ENCODE results near the gene ANKRD52. TPM values are rescaled to one million over a fixed set of nuclear protein-coding genes. Genes with fewer than 3 reads are reported as not detected.

ANKRD52 gene
- total RNA-seq, 1 donor from 2014 or later, result 9.1 TPM

GRCh38 chr12:56193025-56193578, 65.1 kb downstream of the ANKRD52 start:
- no peaks in the 10 kb centered on the region for H3K36me3 ChIP-seq
- H3K4me1 Mint-ChIP-seq, result peaks cover 14% of the 10 kb centered on the region
- H3K79me2 ChIP-seq (ENCODE audit: low read depth), result peaks cover 9% of the 10 kb centered on the region
- peak overlapping the region; percentile 98 for H2AFZ ChIP-seq (replicated peaks)
- no peak overlapping the region for H3K4me3 ChIP-seq
- no peaks in the 10 kb centered on the region for H3K9me3 ChIP-seq (ENCODE audit: low read depth)
- peaks cover 20% of the 10 kb centered on the region for H3K27me3 Mint-ChIP-seq (ENCODE audit: insufficient read depth, low read depth)
- no peaks in the 10 kb centered on the region for H3K27me3 ChIP-seq
- TF ChIP-seq EZH2phosphoT487 (IDR thresholded peaks at IDR 0.05), result no peak
- peak; percentile 91 for TF ChIP-seq CTCF (IDR thresholded peaks at IDR 0.05)
- H3K9me3 Mint-ChIP-seq, result peaks cover 9% of the 10 kb centered on the region
- H3K27ac Mint-ChIP-seq, result peak overlapping the region; percentile 57
- H3K4me3 Mint-ChIP-seq, result peak overlapping the region; percentile 5
- H3K36me3 Mint-ChIP-seq, result no peaks in the 10 kb centered on the region
- peaks cover 2% of the 10 kb centered on the region for H3K4me1 ChIP-seq
- peak; percentile 91 for DNase-seq (ENCODE audit: low spot score)
- H3F3A ChIP-seq (ENCODE audit: low read depth), result peaks cover 40% of the 10 kb centered on the region
- no peak overlapping the region for H3K9ac ChIP-seq
- H4K20me1 ChIP-seq (ENCODE audit: low read depth), result peaks cover 4% of the 10 kb centered on the region
- H3K4me2 ChIP-seq, result no peak overlapping the region
- no peak overlapping the region for H3K27ac ChIP-seq

DNA sequence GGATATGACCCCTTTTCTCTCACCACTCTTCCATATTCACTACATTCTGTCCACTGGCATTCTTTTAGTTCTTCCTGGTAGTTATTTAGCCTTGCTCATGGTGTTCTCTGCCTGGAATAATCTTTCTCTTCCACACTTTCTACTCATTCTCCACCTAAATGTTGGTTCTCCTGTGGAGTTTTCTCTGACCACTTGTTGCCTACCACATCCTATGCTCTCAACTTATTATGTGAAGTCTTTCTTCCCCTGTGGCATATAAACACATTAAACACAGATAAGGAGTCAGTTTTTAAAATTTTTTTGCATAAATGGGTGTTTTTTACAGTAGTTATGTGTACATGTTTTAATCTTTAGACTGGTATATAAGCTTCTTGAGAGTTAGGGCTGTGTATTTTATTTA, 65.6 kb downstream of the ANKRD52 start:
- peaks cover 20% of the 10 kb centered on the region for H3K4me1 Mint-ChIP-seq
- H3K4me3 ChIP-seq, result no peak overlapping the region
- H2AFZ ChIP-seq (replicated peaks), result peak overlapping the region; percentile 98
- no peak overlapping the region for H3K27ac ChIP-seq
- peaks cover 22% of the 10 kb centered on the region for H3K27me3 Mint-ChIP-seq (ENCODE audit: insufficient read depth, low read depth)
- peaks cover 7% of the 10 kb centered on the region for H3K4me1 ChIP-seq
- H3F3A ChIP-seq (ENCODE audit: low read depth), result peaks cover 45% of the 10 kb centered on the region
- H3K27ac Mint-ChIP-seq, result no peak overlapping the region
- H3K36me3 Mint-ChIP-seq, result peaks cover 2% of the 10 kb centered on the region
- H3K4me3 Mint-ChIP-seq, result no peak overlapping the region
- no peaks in the 10 kb centered on the region for H3K9me3 ChIP-seq (ENCODE audit: low read depth)
- H3K79me2 ChIP-seq (ENCODE audit: low read depth), result peaks cover 14% of the 10 kb centered on the region
- no peak for DNase-seq (ENCODE audit: low spot score)
- no peak overlapping the region for H3K9ac ChIP-seq
- H3K36me3 ChIP-seq, result no peaks in the 10 kb centered on the region
- H3K4me2 ChIP-seq, result no peak overlapping the region
- TF ChIP-seq EZH2phosphoT487 (IDR thresholded peaks at IDR 0.05) (no peak), EZH2 (IDR thresholded peaks at IDR 0.05) (no peak), CTCF (IDR thresholded peaks at IDR 0.05) (no peak)
- peaks cover 9% of the 10 kb centered on the region for H3K9me3 Mint-ChIP-seq
- peaks cover 9% of the 10 kb centered on the region for H4K20me1 ChIP-seq (ENCODE audit: low read depth)
- no peaks in the 10 kb centered on the region for H3K27me3 ChIP-seq

GRCh38 chr12:56190695-56191155, 67.5 kb downstream of the ANKRD52 start:
- H3K27me3 ChIP-seq, result no peaks in the 10 kb centered on the region
- peaks cover 9% of the 10 kb centered on the region for H3K36me3 ChIP-seq
- H3K4me1 Mint-ChIP-seq, result peaks cover 26% of the 10 kb centered on the region
- peaks cover 10% of the 10 kb centered on the region for H3K4me1 ChIP-seq
- H4K20me1 ChIP-seq (ENCODE audit: low read depth), result peaks cover 20% of the 10 kb centered on the region
- peak; percentile 24 for DNase-seq (ENCODE audit: low spot score)
- TF ChIP-seq EZH2phosphoT487 (IDR thresholded peaks at IDR 0.05) (no peak), CTCF (IDR thresholded peaks at IDR 0.05) (no peak), EZH2 (IDR thresholded peaks at IDR 0.05) (no peak)
- no peaks in the 10 kb centered on the region for H3K9me3 ChIP-seq (ENCODE audit: low read depth)
- H3K27ac ChIP-seq, result no peak overlapping the region
- H3K4me2 ChIP-seq, result peak overlapping the region; percentile 90
- peak overlapping the region; percentile 95 for H3K4me3 Mint-ChIP-seq
- H3K27me3 Mint-ChIP-seq (ENCODE audit: insufficient read depth, low read depth), result peaks cover 20% of the 10 kb centered on the region
- H2AFZ ChIP-seq (replicated peaks), result peak overlapping the region; percentile 92
- peak overlapping the region; percentile 96 for H3K4me3 ChIP-seq
- peaks cover 32% of the 10 kb centered on the region for H3K79me2 ChIP-seq (ENCODE audit: low read depth)
- H3K9ac ChIP-seq, result no peak overlapping the region
- peaks cover 8% of the 10 kb centered on the region for H3K36me3 Mint-ChIP-seq
- H3F3A ChIP-seq (ENCODE audit: low read depth), result peaks cover 45% of the 10 kb centered on the region
- H3K9me3 Mint-ChIP-seq, result peaks cover 9% of the 10 kb centered on the region
- peak overlapping the region; percentile 86 for H3K27ac Mint-ChIP-seq

Data from neural progenitor cell (in vitro differentiated cells).